ENCODE data around the gene BEND6. TPM values are rescaled to one million over a fixed set of nuclear protein-coding genes. Genes with fewer than 3 reads are reported as not detected.

Gene BEND6
- total and polyA plus RNA-seq, 2 of the 8 experiments (the other 6 are each of a cell fraction or from before 2014, with no cell fraction given) = 0.71 to 2.1 TPM

DNA sequence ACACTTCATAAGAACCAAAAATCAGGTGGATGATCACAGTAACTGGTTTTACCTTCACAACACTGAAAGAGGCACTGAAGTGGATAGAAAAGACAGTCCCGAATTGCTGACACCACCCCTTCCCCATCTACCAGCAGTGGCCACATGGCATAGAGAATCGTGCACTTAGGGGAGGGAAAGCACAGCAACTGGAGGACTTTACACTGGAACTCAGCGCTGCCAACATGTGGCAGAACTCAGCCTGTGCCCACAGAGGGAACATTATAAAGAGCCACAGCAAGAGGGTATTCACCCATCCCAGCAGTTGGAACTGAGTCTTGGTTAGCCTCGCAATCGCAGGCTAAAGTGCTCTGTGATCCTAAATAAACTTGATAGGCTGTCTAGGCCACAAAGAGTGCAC lies 85.1 kb downstream of the BEND6 start:
- DNase-seq (ENCODE audit: low read depth in 1 of 2, low spot score in 2 of 2) = no peak
- CTCF ChIA-PET (ENCODE audit: partially characterized antibody) = interaction anchor here (0.6 to 1.3 kb wide), 5 partner anchors 9 to 276 kb away, joined by 3 to 5 read pairs (median 3); no protein-coding TSS in a partner anchor
- TF ChIP-seq E2F6 (IDR thresholded peaks at IDR 0.05) (peak; percentile 81), ATF2 (IDR thresholded peaks at IDR 0.05; ENCODE audit: low read length) (no peak), ASH2L (IDR thresholded peaks at IDR 0.05; ENCODE audit: low read length) (no peak), HDAC6 (IDR thresholded peaks at IDR 0.05; ENCODE audit: low read depth, low read length) (no peak), JUN (IDR thresholded peaks at IDR 0.05; ENCODE audit: low read depth, low read length) (no peak), KDM5A (IDR thresholded peaks at IDR 0.05; ENCODE audit: low read length) (no peak), RBBP5 (IDR thresholded peaks at IDR 0.05; ENCODE audit: borderline replicate concordance, low read depth, low read length) (no peak), RAD21 (IDR thresholded peaks at IDR 0.05 in 1 of 2, conservative IDR thresholded peaks at IDR 0.05 in 1 of 2; ENCODE audit: low read depth in 2 of 2, low read length in 2 of 2) (peak; percentile 37 to 39; a peak in 2 of 4 replicates), MAFK (IDR thresholded peaks at IDR 0.05; ENCODE audit: low read depth, low read length) (no peak), RNF2 (IDR thresholded peaks at IDR 0.05; ENCODE audit: borderline replicate concordance, low read depth, low read length, missing control alignments, poor library complexity, severe bottlenecking) (no peak), BCL11A (IDR thresholded peaks at IDR 0.05; ENCODE audit: low read depth in 2 of 2, low read length in 2 of 2) (no peak)

More for the DNA sequence above, 85.1 kb downstream of the BEND6 start:
- Histone ChIP-seq H3K23me2 (ENCODE audit: low read depth, low read length) (no peaks in the 10 kb centered on the region), H3K79me1 (ENCODE audit: low read depth, low read length) (no peaks in the 10 kb centered on the region), H2BK120ac (replicated peaks; ENCODE audit: low read depth, low read length) (no peak overlapping the region), H3K4ac (replicated peaks; ENCODE audit: insufficient read length, low read depth, low read length) (no peak overlapping the region), H4K8ac (ENCODE audit: extremely low read depth, insufficient read depth, low read length) (no peak overlapping the region), H3K9ac (replicated peaks in 1 of 4; ENCODE audit: extremely low read depth in 1 of 4, low read depth in 3 of 4, low read length in 3 of 4) (no peak overlapping the region), H2BK5ac (ENCODE audit: low read depth, low read length) (no peak overlapping the region; the same call in 1 of the 2 replicates), H3K4me2 (ENCODE audit: insufficient read depth in 1 of 2, low read depth in 2 of 2, low read length in 2 of 2) (no peak overlapping the region), H2BK20ac (ENCODE audit: low read length) (no peak overlapping the region), H3K18ac (ENCODE audit: extremely low read depth, low read length) (no peak overlapping the region), H3K4me3 (ENCODE audit: extremely low read depth in 1 of 4, insufficient read depth in 2 of 4, low read depth in 3 of 4, low read length in 4 of 4) (no peak overlapping the region), H2AK5ac (ENCODE audit: low read depth, low read length) (no peak overlapping the region), H3K27me3 (replicated peaks in 1 of 4; ENCODE audit: control insufficient read depth in 3 of 4, extremely low read depth in 1 of 4, insufficient read depth in 3 of 4, low read length in 3 of 4) (no peaks in the 10 kb centered on the region; a peak in 1 of 7 replicates), H2AFZ (ENCODE audit: low read length) (peak overlapping the region; percentile 70), H3K27ac (ENCODE audit: low read depth, low read length) (no peak overlapping the region), H3K4me1 (replicated peaks in 1 of 4; ENCODE audit: control insufficient read depth in 3 of 4, insufficient read depth in 4 of 4, low read length in 3 of 4) (no peaks in the 10 kb centered on the region), H3K9me3 (ENCODE audit: insufficient read depth in 2 of 2, low read depth in 1 of 2, low read length in 1 of 2) (no peaks in the 10 kb centered on the region), H4K5ac (ENCODE audit: insufficient read length, low read depth, low read length) (no peak overlapping the region), H3K23ac (ENCODE audit: insufficient read length) (no peak overlapping the region), H2BK15ac (ENCODE audit: low read length) (no peak overlapping the region), H3K56ac (replicated peaks; ENCODE audit: insufficient read length, low read depth, low read length) (no peak overlapping the region), H3K36me3 (ENCODE audit: control insufficient read depth in 2 of 4, insufficient read depth in 4 of 4, low read length in 3 of 4) (no peaks in the 10 kb centered on the region), H3K14ac (ENCODE audit: insufficient read length) (no peak overlapping the region), H2BK12ac (ENCODE audit: low read depth, low read length) (peak overlapping the region; percentile 19; the same call in 1 of the 2 replicates), H4K20me1 (replicated peaks in 1 of 2; ENCODE audit: control insufficient read depth in 1 of 2, insufficient read depth in 2 of 2, low read length in 2 of 2) (no peaks in the 10 kb centered on the region), H4K91ac (replicated peaks; ENCODE audit: insufficient read length, low read length) (no peak overlapping the region), H3K79me2 (ENCODE audit: control insufficient read depth in 1 of 2, insufficient read depth in 2 of 2, low read length in 2 of 2) (no peaks in the 10 kb centered on the region)
- POLR2A ChIA-PET (ENCODE audit: partially characterized antibody) = no interaction called here
- 71% methylated on average over 5 of the region's 5 CpGs; no CpG with 5 or more reads in 1 of the 2 experiments for WGBS, 2 experiments (ENCODE audit: extremely low coverage in 1 of 2, insufficient coverage in 1 of 2, insufficient read length in 1 of 2, insufficient replicate concordance in 2 of 2, low coverage in 1 of 2, low lambda C conversion rate in 2 of 2, missing lambda C conversion rate in 1 of 2)
- FAIRE-seq = peak; percentile 58
